ENCODE measurements around the gene RNF214. TPM values are rescaled to one million over a fixed set of nuclear protein-coding genes. Genes with fewer than 3 reads are reported as not detected.
A peak's percentile ranks its signal among the peaks of the same experiment; 100 is the strongest.

Gene RNF214
- total and polyA plus RNA-seq, 2 of the 13 experiments (the other 11 are each of a cell fraction or from before 2014, with no cell fraction given) = 10.7 to 12.6 TPM

GRCh38 chr11:117299351-117300282, 67.1 kb downstream of the RNF214 start (continued):
- TF ChIP-seq ZNF761 (CRISPR knock-in tag; conservative IDR thresholded peaks at IDR 0.05) (peak; percentile 28; the same call in 1 of the 2 replicates), XBP1 (CRISPR knock-in tag; IDR thresholded peaks at IDR 0.05) (no peak), YEATS4 (CRISPR knock-in tag; IDR thresholded peaks at IDR 0.05; ENCODE audit: borderline replicate concordance) (peak; percentile 81; the same call in 1 of the 2 replicates), ZNF24 (IDR thresholded peaks at IDR 0.05) (no peak), ARNT2 (CRISPR knock-in tag; IDR thresholded peaks at IDR 0.05; ENCODE audit: low read depth) (no peak), NR3C1 (CRISPR knock-in tag; IDR thresholded peaks at IDR 0.05) (no peak), AGO2 (optimal IDR thresholded peaks at IDR 0.05; ENCODE audit: low read depth, low read length) (no peak), NCOA1 (CRISPR knock-in tag; IDR thresholded peaks at IDR 0.05) (no peak; the same call in 1 of the 2 replicates), ARID5B (CRISPR knock-in tag; IDR thresholded peaks at IDR 0.05) (no peak; the same call in 1 of the 2 replicates), FOXP1 (IDR thresholded peaks at IDR 0.05) (no peak), FOXP1 (CRISPR knock-in tag; IDR thresholded peaks at IDR 0.05) (peak; percentile 6; the same call in 1 of the 2 replicates), RFX5 (IDR thresholded peaks at IDR 0.05; ENCODE audit: low read depth, low read length) (no peak), ARID4A (CRISPR knock-in tag; IDR thresholded peaks at IDR 0.05; ENCODE audit: borderline replicate concordance) (peak; percentile 77), PHB2 (IDR thresholded peaks at IDR 0.05; ENCODE audit: partially characterized antibody) (no peak), ZFAT (CRISPR knock-in tag; conservative IDR thresholded peaks at IDR 0.05) (no peak), GABPA (IDR thresholded peaks at IDR 0.05; ENCODE audit: low read depth, low read length) (no peak), GABPA (CRISPR knock-in tag; IDR thresholded peaks at IDR 0.05; ENCODE audit: low read depth) (peak; percentile 56), ZNF530 (CRISPR knock-in tag; IDR thresholded peaks at IDR 0.05; ENCODE audit: low read depth) (no peak), PRMT3 (CRISPR knock-in tag; IDR thresholded peaks at IDR 0.05; ENCODE audit: borderline replicate concordance, low read depth) (no peak)
- TF ChIP-seq, protein P1, sequence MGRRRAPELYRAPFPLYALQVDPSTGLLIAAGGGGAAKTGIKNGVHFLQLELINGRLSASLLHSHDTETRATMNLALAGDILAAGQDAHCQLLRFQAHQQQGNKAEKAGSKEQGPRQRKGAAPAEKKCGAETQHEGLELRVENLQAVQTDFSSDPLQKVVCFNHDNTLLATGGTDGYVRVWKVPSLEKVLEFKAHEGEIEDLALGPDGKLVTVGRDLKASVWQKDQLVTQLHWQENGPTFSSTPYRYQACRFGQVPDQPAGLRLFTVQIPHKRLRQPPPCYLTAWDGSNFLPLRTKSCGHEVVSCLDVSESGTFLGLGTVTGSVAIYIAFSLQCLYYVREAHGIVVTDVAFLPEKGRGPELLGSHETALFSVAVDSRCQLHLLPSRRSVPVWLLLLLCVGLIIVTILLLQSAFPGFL (CRISPR knock-in tag; IDR thresholded peaks at IDR 0.05) = no peak

Data from HepG2 (cell line).